D721Med (cell line): ENCODE results near the gene ABLIM3.

ENCODE experiments used
- DNase-seq: peaks from one replicate; pipeline ENCODE4 v3.0.0; 2011; ENCODE audit warnings: low spot score; ENCODE audit not compliant: insufficient read length
- FAIRE-seq: peaks from 2 replicates; lab custom pipeline; 2011; peaks lifted over from hg19 to GRCh38; lab: Jason Lieb, UNC
- TF ChIP-seq, protein P1 (sequence below): IDR thresholded peaks from 2 replicates; pipeline ENCODE4 v1.5.1; 2012; ENCODE audit warnings: mild to moderate bottlenecking, control low read depth; ENCODE audit not compliant: insufficient read depth; ENCODE audit errors: missing control alignments

The ABLIM3 gene

DNA sequence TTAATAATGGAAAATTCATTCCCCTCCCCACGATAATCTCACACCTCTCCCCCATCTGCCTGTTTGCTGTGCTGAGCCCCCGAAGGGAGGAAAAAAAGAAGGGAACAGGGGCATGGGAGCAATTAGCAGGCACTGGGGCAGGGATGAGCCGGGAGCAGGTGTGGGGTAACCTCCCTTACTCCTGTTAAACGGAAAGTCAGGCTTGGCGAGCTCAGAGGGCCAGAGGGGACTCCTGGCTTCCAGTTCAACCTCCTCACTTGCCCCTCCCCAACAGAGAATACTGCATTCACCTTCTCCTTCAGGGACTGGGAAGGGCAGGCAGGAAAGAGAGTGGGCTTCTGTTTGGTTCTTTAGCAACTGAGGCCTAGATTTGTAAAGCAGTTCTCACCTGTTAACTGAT is 131.9 kb downstream of the ABLIM3 start:
- no peak for DNase-seq
- no peak for FAIRE-seq
- TF ChIP-seq, protein P1, sequence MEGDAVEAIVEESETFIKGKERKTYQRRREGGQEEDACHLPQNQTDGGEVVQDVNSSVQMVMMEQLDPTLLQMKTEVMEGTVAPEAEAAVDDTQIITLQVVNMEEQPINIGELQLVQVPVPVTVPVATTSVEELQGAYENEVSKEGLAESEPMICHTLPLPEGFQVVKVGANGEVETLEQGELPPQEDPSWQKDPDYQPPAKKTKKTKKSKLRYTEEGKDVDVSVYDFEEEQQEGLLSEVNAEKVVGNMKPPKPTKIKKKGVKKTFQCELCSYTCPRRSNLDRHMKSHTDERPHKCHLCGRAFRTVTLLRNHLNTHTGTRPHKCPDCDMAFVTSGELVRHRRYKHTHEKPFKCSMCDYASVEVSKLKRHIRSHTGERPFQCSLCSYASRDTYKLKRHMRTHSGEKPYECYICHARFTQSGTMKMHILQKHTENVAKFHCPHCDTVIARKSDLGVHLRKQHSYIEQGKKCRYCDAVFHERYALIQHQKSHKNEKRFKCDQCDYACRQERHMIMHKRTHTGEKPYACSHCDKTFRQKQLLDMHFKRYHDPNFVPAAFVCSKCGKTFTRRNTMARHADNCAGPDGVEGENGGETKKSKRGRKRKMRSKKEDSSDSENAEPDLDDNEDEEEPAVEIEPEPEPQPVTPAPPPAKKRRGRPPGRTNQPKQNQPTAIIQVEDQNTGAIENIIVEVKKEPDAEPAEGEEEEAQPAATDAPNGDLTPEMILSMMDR = no peak

DNA sequence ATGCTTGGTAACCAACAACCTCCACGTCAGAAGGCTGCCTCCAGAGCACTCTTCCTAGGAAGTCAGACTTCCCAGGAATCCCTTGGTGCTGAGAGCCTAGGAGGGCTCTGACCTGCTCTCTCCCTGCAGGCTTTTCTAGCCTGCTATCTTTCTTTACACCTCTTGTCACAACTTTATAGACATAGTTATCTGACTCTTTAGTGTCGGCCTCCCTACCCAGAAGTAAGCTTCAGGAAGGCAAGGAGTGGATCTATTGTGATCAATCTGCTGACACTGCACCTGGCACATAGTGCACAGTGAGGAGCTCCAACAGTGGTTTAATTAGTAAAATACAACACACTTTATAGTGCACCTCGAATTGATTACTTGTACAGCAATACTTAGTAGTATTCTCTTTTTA is 132.7 kb downstream of the ABLIM3 start:
- DNase-seq (no peak), FAIRE-seq (no peak)
- TF ChIP-seq, protein P1 = no peak

DNA sequence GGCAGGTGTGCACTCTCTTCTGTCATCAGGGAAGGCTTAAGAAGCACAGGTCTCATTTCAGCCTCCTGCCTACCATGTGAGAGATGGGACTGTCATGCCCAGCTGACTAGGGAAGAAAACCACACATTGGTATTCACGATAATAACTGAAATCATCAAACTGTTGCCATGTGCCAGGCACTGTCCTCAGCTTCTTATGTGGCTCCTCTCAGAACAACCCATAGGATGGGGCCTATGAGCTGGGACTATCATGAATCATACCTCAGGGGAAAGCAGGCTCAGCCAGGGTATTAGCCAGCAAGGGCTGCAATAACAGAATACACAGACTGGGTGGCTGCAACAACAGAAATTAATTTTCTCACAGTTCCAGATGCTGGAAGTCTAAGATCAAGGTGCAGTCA is 133.6 kb downstream of the ABLIM3 start:
- TF ChIP-seq, protein P1 = no peak
- DNase-seq (no peak), FAIRE-seq (no peak)

DNA sequence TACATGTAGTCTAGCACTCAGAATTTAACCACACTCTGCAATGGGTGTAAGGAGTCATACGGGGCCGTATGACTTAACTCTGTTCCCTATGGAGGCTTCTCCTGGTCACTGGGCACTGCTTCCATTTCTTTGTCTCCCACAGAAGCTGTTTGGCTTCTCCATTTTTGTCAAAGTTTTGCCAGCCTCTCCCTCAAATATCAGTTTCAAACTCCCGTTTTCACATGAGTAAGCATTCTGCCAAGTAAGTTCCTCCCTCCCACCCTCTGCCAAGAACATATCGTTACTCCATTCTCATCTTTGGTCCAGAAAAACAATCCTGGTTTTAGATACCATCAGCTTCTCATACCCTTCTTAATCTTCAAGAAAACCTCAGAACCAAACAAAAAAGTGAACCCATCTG is 136.5 kb downstream of the ABLIM3 start:
- TF ChIP-seq, protein P1 = no peak
- DNase-seq (no peak), FAIRE-seq (no peak)

DNA sequence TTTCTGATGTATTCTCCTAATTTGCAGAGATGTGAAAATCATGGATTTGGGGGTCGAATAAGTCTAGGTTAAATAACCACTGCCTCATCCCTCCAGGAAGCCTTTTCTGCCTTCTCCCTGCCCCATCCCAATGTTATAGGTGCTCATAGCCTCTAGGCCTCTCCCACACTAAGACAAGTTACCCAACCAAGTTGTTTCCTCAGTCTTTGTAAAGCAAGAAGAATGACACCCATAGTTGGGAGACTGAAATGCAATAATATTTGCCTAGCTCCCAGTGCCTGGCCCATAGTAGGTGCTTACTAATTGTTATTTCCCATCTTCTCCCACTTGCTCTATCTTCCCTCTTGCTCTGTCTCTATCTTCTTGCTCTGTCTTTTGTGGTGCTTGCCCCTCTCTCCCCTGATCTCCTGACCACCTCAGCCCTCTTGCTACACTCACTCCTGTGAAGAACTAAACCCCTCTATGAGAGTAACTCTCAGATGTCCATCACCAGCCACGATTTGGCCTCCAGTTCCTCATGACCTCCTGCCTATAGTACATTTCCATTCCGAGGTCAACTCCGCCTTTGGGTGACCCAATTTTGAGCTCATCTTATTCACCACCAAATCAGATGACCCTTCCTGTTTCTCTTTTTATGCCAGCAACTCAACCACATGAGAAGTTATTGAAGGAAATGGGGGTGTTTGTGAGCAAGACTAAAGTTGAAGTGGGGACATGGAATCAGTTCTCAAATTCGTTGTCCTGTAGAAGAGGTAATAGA is 137.3 kb downstream of the ABLIM3 start:
- FAIRE-seq (no peak), DNase-seq (no peak)
- TF ChIP-seq, protein P1 = no peak

DNA sequence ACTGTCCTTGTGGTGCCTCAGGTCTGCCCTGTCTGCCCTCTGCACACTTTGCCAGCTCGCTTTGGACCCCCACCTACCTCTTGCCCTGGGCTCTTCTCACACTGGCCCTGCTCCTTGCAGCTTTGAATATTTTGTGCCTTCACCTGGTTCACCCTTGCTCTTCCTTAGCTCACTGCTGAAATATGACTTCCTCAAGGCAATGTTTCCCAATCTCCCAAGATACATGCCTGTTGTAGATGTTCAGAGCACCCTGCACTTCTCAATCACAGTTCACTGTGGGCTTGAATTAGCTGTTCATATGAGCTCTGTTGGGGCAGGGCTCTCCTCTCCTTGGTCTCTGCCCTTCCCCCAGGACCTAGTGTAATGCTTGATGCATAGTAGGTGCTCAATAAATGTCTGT is 138.4 kb downstream of the ABLIM3 start:
- DNase-seq = no peak
- TF ChIP-seq, protein P1 = no peak
- FAIRE-seq = no peak

DNA sequence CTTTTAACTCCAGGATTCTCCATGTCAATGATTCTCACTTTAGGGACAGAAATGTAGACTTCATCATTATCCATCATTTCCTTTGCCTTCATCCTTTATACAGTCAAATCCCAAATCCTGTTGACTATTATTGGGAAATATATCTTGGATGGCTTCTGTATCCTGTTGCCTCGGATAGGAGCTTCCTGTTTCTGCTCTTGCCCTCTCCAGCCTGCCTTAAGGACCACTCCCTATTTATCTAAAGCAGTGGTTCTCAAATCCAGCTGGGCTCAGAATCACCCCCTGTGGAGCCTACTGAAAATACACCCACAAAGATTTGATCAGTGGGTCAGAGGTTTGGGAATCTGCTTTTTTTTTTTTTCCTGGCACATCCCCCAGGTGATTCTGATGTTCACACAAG is 138.8 kb downstream of the ABLIM3 start:
- DNase-seq = no peak
- no peak for FAIRE-seq
- TF ChIP-seq, protein P1 = no peak
